HG03457 (cell line): ENCODE results near the gene ZNF142.

Experiments used
- ATAC-seq: cut with Tn5 transposase; IDR thresholded peaks from one replicate; pipeline ENCODE4 v1.9.1; 2021; ENCODE audit warnings: moderate number of reproducible peaks; ENCODE audit not compliant: unreplicated experiment

ZNF142 gene

GRCh38 chr2:218658671-218659257 is 659 bp downstream of the ZNF142 start:
- peak; percentile 9 for ATAC-seq

- no peak for ATAC-seq
These were observed 3.7 kb downstream of the ZNF142 start for GRCh38 chr2:218655751-218656150.

GRCh38 chr2:218648787-218649100 is 10.7 kb downstream of the ZNF142 start:
- ATAC-seq, result no peak

GRCh38 chr2:218648088-218648786 is 11.2 kb downstream of the ZNF142 start:
- ATAC-seq, result no peak

- no peak for ATAC-seq
These were observed 14.3 kb downstream of the ZNF142 start for GRCh38 chr2:218645126-218645525.

- ATAC-seq, result no peak
These were observed 14.7 kb downstream of the ZNF142 start for GRCh38 chr2:218644721-218645120.

GRCh38 chr2:218643751-218644310 is 15.6 kb downstream of the ZNF142 start:
- no peak for ATAC-seq

- ATAC-seq, result no peak
These were observed 16.6 kb downstream of the ZNF142 start for GRCh38 chr2:218642786-218643185.

- no peak for ATAC-seq
These were observed 17.2 kb downstream of the ZNF142 start for GRCh38 chr2:218642121-218642656.

- no peak for ATAC-seq
These were observed 21.1 kb downstream of the ZNF142 start for GRCh38 chr2:218638372-218638771.

- no peak for ATAC-seq
These were observed 23.7 kb downstream of the ZNF142 start for GRCh38 chr2:218635719-218636118.

GRCh38 chr2:218631837-218632236 is 27.6 kb downstream of the ZNF142 start:
- no peak for ATAC-seq

- no peak for ATAC-seq
These were observed 31.5 kb downstream of the ZNF142 start for GRCh38 chr2:218627939-218628338.

GRCh38 chr2:218626369-218626768 is 33.1 kb downstream of the ZNF142 start:
- ATAC-seq, result no peak

- no peak for ATAC-seq
These were observed 36.1 kb downstream of the ZNF142 start for GRCh38 chr2:218623366-218623705.

GRCh38 chr2:218622606-218623365 is 36.6 kb downstream of the ZNF142 start:
- ATAC-seq, result no peak

GRCh38 chr2:218621007-218621406 is 38.4 kb downstream of the ZNF142 start:
- ATAC-seq, result no peak

- ATAC-seq, result no peak
These were observed 41.1 kb downstream of the ZNF142 start for GRCh38 chr2:218618102-218618860.

- ATAC-seq, result no peak
These were observed 43.5 kb downstream of the ZNF142 start for GRCh38 chr2:218615868-218616315.

GRCh38 chr2:218607436-218608115 is 51.8 kb downstream of the ZNF142 start, which contains the start of gene PLCD4:
Gene PLCD4 (plus strand): TSS chr2:218607899. CDS start chr2:218615740, 7,841 bp downstream.
- ATAC-seq, result no peak
